Measurements from ENCODE around the gene ZNF750.

The ZNF750 gene

GRCh38 chr17:82835766-82836512, 3.9 kb downstream of the ZNF750 start:
- no peak for ATAC-seq
- TF ChIP-seq TCF4 (CRISPR knock-in tag; IDR thresholded peaks at IDR 0.05; ENCODE audit: borderline replicate concordance): no peak
- TF ChIP-seq BACH2 (CRISPR knock-in tag; IDR thresholded peaks at IDR 0.05; ENCODE audit: borderline replicate concordance): no peak
- TF ChIP-seq OSR1 (CRISPR knock-in tag; IDR thresholded peaks at IDR 0.05): no peak
- no peak for TF ChIP-seq SNAI2 (CRISPR knock-in tag; IDR thresholded peaks at IDR 0.05)
- no peak for TF ChIP-seq CSRNP3 (CRISPR knock-in tag; IDR thresholded peaks at IDR 0.05)
- TF ChIP-seq CSDC2 (CRISPR knock-in tag; IDR thresholded peaks at IDR 0.05): no peak
- no peak for TF ChIP-seq PATZ1 (CRISPR knock-in tag; IDR thresholded peaks at IDR 0.05; ENCODE audit: borderline replicate concordance)
- no peak for TF ChIP-seq ZC3H10 (CRISPR knock-in tag; IDR thresholded peaks at IDR 0.05)
- no peak for TF ChIP-seq ZFP3 (CRISPR knock-in tag; IDR thresholded peaks at IDR 0.05)
- no peak for TF ChIP-seq RARB (CRISPR knock-in tag; IDR thresholded peaks at IDR 0.05)
- no peak for TF ChIP-seq ZNF8 (CRISPR knock-in tag; IDR thresholded peaks at IDR 0.05)
- no peak for TF ChIP-seq POU6F1 (CRISPR knock-in tag; IDR thresholded peaks at IDR 0.05; ENCODE audit: borderline replicate concordance, low read depth)
- no peak for TF ChIP-seq PPARA (CRISPR knock-in tag; IDR thresholded peaks at IDR 0.05; ENCODE audit: borderline replicate concordance)
- no peak for TF ChIP-seq ISL1 (CRISPR knock-in tag; IDR thresholded peaks at IDR 0.05)
- no peak for TF ChIP-seq ESRRG (CRISPR knock-in tag; IDR thresholded peaks at IDR 0.05)
- TF ChIP-seq ZFP30 (CRISPR knock-in tag; IDR thresholded peaks at IDR 0.05): no peak
- TF ChIP-seq ZNF70 (CRISPR knock-in tag; IDR thresholded peaks at IDR 0.05): no peak

- no peak for TF ChIP-seq ZNF8 (CRISPR knock-in tag; IDR thresholded peaks at IDR 0.05)
- no peak for TF ChIP-seq CREB5 (CRISPR knock-in tag; IDR thresholded peaks at IDR 0.05; ENCODE audit: low read depth)
- no peak for TF ChIP-seq ZC3H10 (CRISPR knock-in tag; IDR thresholded peaks at IDR 0.05)
- TF ChIP-seq TSHZ2 (CRISPR knock-in tag; IDR thresholded peaks at IDR 0.05): no peak
- no peak for TF ChIP-seq ARNTL (CRISPR knock-in tag; IDR thresholded peaks at IDR 0.05; ENCODE audit: borderline replicate concordance, low read depth)
- no peak for TF ChIP-seq ZFP3 (CRISPR knock-in tag; IDR thresholded peaks at IDR 0.05)
- no peak for TF ChIP-seq ESRRG (CRISPR knock-in tag; IDR thresholded peaks at IDR 0.05)
- no peak for TF ChIP-seq ZNF70 (CRISPR knock-in tag; IDR thresholded peaks at IDR 0.05)
- TF ChIP-seq PPARA (CRISPR knock-in tag; IDR thresholded peaks at IDR 0.05; ENCODE audit: borderline replicate concordance): no peak
- no peak for TF ChIP-seq ZNF565 (CRISPR knock-in tag; conservative IDR thresholded peaks at IDR 0.05; ENCODE audit: low read depth)
- no peak for TF ChIP-seq TCF4 (CRISPR knock-in tag; IDR thresholded peaks at IDR 0.05; ENCODE audit: borderline replicate concordance)
- no peak for TF ChIP-seq ZFP30 (CRISPR knock-in tag; IDR thresholded peaks at IDR 0.05)
- no peak for TF ChIP-seq BACH2 (CRISPR knock-in tag; IDR thresholded peaks at IDR 0.05; ENCODE audit: borderline replicate concordance)
- no peak for TF ChIP-seq POU6F1 (CRISPR knock-in tag; IDR thresholded peaks at IDR 0.05; ENCODE audit: borderline replicate concordance, low read depth)
- no peak for TF ChIP-seq CSDC2 (CRISPR knock-in tag; IDR thresholded peaks at IDR 0.05)
- TF ChIP-seq RARB (CRISPR knock-in tag; IDR thresholded peaks at IDR 0.05): no peak
- no peak for TF ChIP-seq ISL1 (CRISPR knock-in tag; IDR thresholded peaks at IDR 0.05)
- TF ChIP-seq CSRNP3 (CRISPR knock-in tag; IDR thresholded peaks at IDR 0.05): no peak
Observed at GRCh38 chr17:82835122-82835521, 4.7 kb downstream of the ZNF750 start.

More at GRCh38 chr17:82835122-82835521, 4.7 kb downstream of the ZNF750 start:
- ATAC-seq: no peak
